ENCODE data around the gene TRPT1.

The TRPT1 gene

GRCh38 chr11:64225608-64226506 is at the start of gene TRPT1, which contains the start of gene NUDT22:
TSS of gene TRPT1 (minus strand) at chr11:64226186. CDS start at chr11:64225860, 326 bp downstream.
TSS of gene NUDT22 (plus strand) at chr11:64226274. CDS start at chr11:64226653, 379 bp downstream.
- DNase-seq, result peak; percentile 78

- no peak for DNase-seq
Observed at GRCh38 chr11:64275031-64275800, 49.2 kb upstream of the TRPT1 start.

GRCh38 chr11:64269540-64270220 is 43.7 kb upstream of the TRPT1 start:
- DNase-seq, result peak; percentile 99

- no peak for DNase-seq
Observed at GRCh38 chr11:64268893-64269539, 43.0 kb upstream of the TRPT1 start.

- no peak for DNase-seq
Observed at GRCh38 chr11:64268025-64268892, 42.3 kb upstream of the TRPT1 start.

GRCh38 chr11:64267207-64267945 is 41.4 kb upstream of the TRPT1 start:
- no peak for DNase-seq

- DNase-seq, result no peak
Observed at GRCh38 chr11:64266339-64266738, 40.4 kb upstream of the TRPT1 start.

GRCh38 chr11:64265176-64266160 is 39.5 kb upstream of the TRPT1 start:
- DNase-seq, result no peak

GRCh38 chr11:64264371-64264852 is 38.4 kb upstream of the TRPT1 start:
- no peak for DNase-seq

GRCh38 chr11:64263947-64264317 is 37.9 kb upstream of the TRPT1 start:
- no peak for DNase-seq

GRCh38 chr11:64263021-64263946 is 37.3 kb upstream of the TRPT1 start:
- no peak for DNase-seq

- DNase-seq, result no peak
Observed at GRCh38 chr11:64262271-64263002, 36.5 kb upstream of the TRPT1 start.

GRCh38 chr11:64261556-64262080 is 35.6 kb upstream of the TRPT1 start:
- DNase-seq, result no peak

- no peak for DNase-seq
Observed at GRCh38 chr11:64260147-64260708, 34.2 kb upstream of the TRPT1 start.

- no peak for DNase-seq
Observed at GRCh38 chr11:64259533-64260067, 33.6 kb upstream of the TRPT1 start.

GRCh38 chr11:64258946-64259532 is 33.1 kb upstream of the TRPT1 start:
- no peak for DNase-seq
